H1 (cell line): Measurements from ENCODE around the gene SLC24A5. TPM values are rescaled to one million over a fixed set of nuclear protein-coding genes. Genes with fewer than 3 reads are reported as not detected.

Source experiments
- CTCF ChIA-PET: fragments of 300-600 bp; sonication (Branson Sonifier 250); formaldehyde crosslinking; loops from one replicate; lab custom pipeline; 2021; ENCODE audit not compliant: partially characterized antibody; lab: Charles Lee
- POLR2A ChIA-PET: fragments of 300-600 bp; sonication (Branson Sonifier 250); formaldehyde crosslinking; loops from one replicate; lab custom pipeline; 2021; ENCODE audit warnings: inconsistent platforms; ENCODE audit not compliant: partially characterized antibody; lab: Charles Lee
- DNase-seq, 2 experiments: peaks; one replicate each; pipeline versions ENCODE4 v3.0.0 to v3.0.0-alpha.2; 2010 to 2022; ENCODE audit warnings: low spot score in 2 of 2, low read depth in 1 of 2, mixed read lengths in 1 of 2
- FAIRE-seq: peaks from 2 replicates; lab custom pipeline; 2011; peaks lifted over from hg19 to GRCh38; lab: Jason Lieb, UNC
- H2AFZ ChIP-seq: 2 replicates; pipeline ENCODE4 v1.8.1; 2012; ENCODE audit warnings: low read length, inconsistent platforms
- H2AK5ac ChIP-seq: 2 replicates; pipeline ENCODE4 v1.6.1; 2013; ENCODE audit warnings: low read depth, low read length
- H2BK120ac ChIP-seq: replicated peaks from 2 replicates; pipeline ENCODE3; 2013; ENCODE audit warnings: low read depth, low read length, inconsistent platforms
- H2BK12ac ChIP-seq: 2 replicates; pipeline ENCODE4 v1.6.1; 2013; ENCODE audit warnings: low read depth, low read length
- H2BK15ac ChIP-seq: 2 replicates; pipeline ENCODE4 v1.6.1; 2013; ENCODE audit warnings: low read length
- H2BK20ac ChIP-seq: 2 replicates; pipeline ENCODE4 v1.6.1; 2013; ENCODE audit warnings: low read length
- H2BK5ac ChIP-seq: 2 replicates; pipeline ENCODE4 v1.6.1; 2013; ENCODE audit warnings: low read depth, low read length
- H3K14ac ChIP-seq: 2 replicates; pipeline ENCODE4 v1.6.1; 2013; ENCODE audit warnings: inconsistent platforms; ENCODE audit not compliant: insufficient read length
- H3K18ac ChIP-seq: 2 replicates; pipeline ENCODE4 v1.6.1; 2013; ENCODE audit warnings: low read length; ENCODE audit errors: extremely low read depth
- H3K23ac ChIP-seq: 2 replicates; pipeline ENCODE4 v1.6.1; 2013; ENCODE audit warnings: inconsistent platforms; ENCODE audit not compliant: insufficient read length
- H3K23me2 ChIP-seq: 2 replicates; pipeline ENCODE4 v1.6.1; 2013; ENCODE audit warnings: low read depth, low read length
- H3K27ac ChIP-seq: 2 replicates; pipeline ENCODE4 v1.6.1; 2011; ENCODE audit warnings: low read depth, low read length, inconsistent platforms
- H3K27me3 ChIP-seq, 4 experiments: replicated peaks in 1 of 4; 1 replicate in 1 of 4; 2 replicates in 3 of 4; pipeline versions ENCODE4 v1.6.1 to v1.8.1; 2011 to 2013; ENCODE audit warnings: low read length in 3 of 4, mild to moderate bottlenecking in 3 of 4, inconsistent platforms in 2 of 4, mixed read lengths in 2 of 4, moderate library complexity in 1 of 4; ENCODE audit not compliant: control insufficient read depth in 3 of 4, insufficient read depth in 3 of 4; ENCODE audit errors: extremely low read depth in 1 of 4
- H3K36me3 ChIP-seq, 4 experiments: 2 replicates each; pipeline versions ENCODE4 v1.6.1 to v1.8.1; 2011 to 2013; ENCODE audit warnings: mild to moderate bottlenecking in 4 of 4, low read length in 3 of 4, moderate library complexity in 2 of 4, control low read depth in 1 of 4, inconsistent platforms in 1 of 4; ENCODE audit not compliant: insufficient read depth in 4 of 4, control insufficient read depth in 2 of 4
- H3K4ac ChIP-seq: replicated peaks from 2 replicates; pipeline ENCODE3; 2013; ENCODE audit warnings: low read length, low read depth, mixed read lengths, inconsistent platforms; ENCODE audit not compliant: insufficient read length
- H3K4me1 ChIP-seq, 4 experiments: replicated peaks in 1 of 4; 1 replicate in 1 of 4; 2 replicates in 3 of 4; pipeline versions ENCODE4 v1.6.1 to v1.8.1; 2011 to 2013; ENCODE audit warnings: low read length in 3 of 4, inconsistent platforms in 2 of 4, mixed read lengths in 1 of 4; ENCODE audit not compliant: insufficient read depth in 4 of 4, control insufficient read depth in 3 of 4
- H3K4me2 ChIP-seq, 2 experiments: 2 replicates each; pipeline versions ENCODE4 v1.6.1 to v1.8.1; 2011 to 2013; ENCODE audit warnings: low read depth in 2 of 2, low read length in 2 of 2, control low read depth in 1 of 2, inconsistent platforms in 1 of 2, mild to moderate bottlenecking in 1 of 2; ENCODE audit not compliant: insufficient read depth in 1 of 2
- H3K4me3 ChIP-seq, 4 experiments: fragments of 200-600, 300-600 bp in 1 of 4; sonication (generic), shearing (Covaris generic), sonication (Bioruptor Twin) in 1 of 4; 2 replicates each; pipeline versions ENCODE4 v1.5.1 to v1.8.1; 2011 to 2016; ENCODE audit warnings: low read length in 4 of 4, low read depth in 3 of 4, control low read depth in 2 of 4, inconsistent platforms in 2 of 4, mild to moderate bottlenecking in 2 of 4, mixed read lengths in 1 of 4, moderate library complexity in 1 of 4; ENCODE audit not compliant: insufficient read depth in 2 of 4; ENCODE audit errors: extremely low read depth in 1 of 4
- H3K56ac ChIP-seq: replicated peaks from 2 replicates; pipeline ENCODE3; 2013; ENCODE audit warnings: low read depth, mild to moderate bottlenecking, mixed read lengths, low read length, inconsistent platforms; ENCODE audit not compliant: insufficient read length
- H3K79me1 ChIP-seq: 2 replicates; pipeline ENCODE4 v1.6.1; 2013; ENCODE audit warnings: low read depth, low read length, control low read depth
- H3K79me2 ChIP-seq, 2 experiments: 2 replicates each; pipeline versions ENCODE4 v1.6.1 to v1.8.1; 2012 to 2013; ENCODE audit warnings: low read length in 2 of 2, mild to moderate bottlenecking in 2 of 2, inconsistent platforms in 1 of 2; ENCODE audit not compliant: insufficient read depth in 2 of 2, control insufficient read depth in 1 of 2
- H3K9ac ChIP-seq, 4 experiments: replicated peaks in 1 of 4; 1 replicate in 1 of 4; 2 replicates in 3 of 4; pipeline versions ENCODE4 v1.6.1 to v1.8.1; 2011 to 2013; ENCODE audit warnings: low read depth in 3 of 4, low read length in 3 of 4, control low read depth in 2 of 4, mild to moderate bottlenecking in 2 of 4, moderate library complexity in 2 of 4, inconsistent platforms in 1 of 4; ENCODE audit errors: extremely low read depth in 1 of 4
- H3K9me3 ChIP-seq, 2 experiments: 2 replicates each; pipeline versions ENCODE4 v1.6.1 to v1.8.1; 2012 to 2013; ENCODE audit warnings: mild to moderate bottlenecking in 2 of 2, moderate library complexity in 2 of 2, control low read depth in 1 of 2, inconsistent platforms in 1 of 2, low read depth in 1 of 2, low read length in 1 of 2, mixed read lengths in 1 of 2; ENCODE audit not compliant: insufficient read depth in 2 of 2
- H4K20me1 ChIP-seq, 2 experiments: replicated peaks in 1 of 2; 2 replicates each; pipeline versions ENCODE3 to v1.8.1; 2011 to 2013; ENCODE audit warnings: inconsistent platforms in 2 of 2, low read length in 2 of 2, mild to moderate bottlenecking in 1 of 2; ENCODE audit not compliant: insufficient read depth in 2 of 2, control insufficient read depth in 1 of 2
- H4K5ac ChIP-seq: 2 replicates; pipeline ENCODE4 v1.6.1; 2013; ENCODE audit warnings: low read length, low read depth, mixed read lengths, inconsistent platforms; ENCODE audit not compliant: insufficient read length
- H4K8ac ChIP-seq: 2 replicates; pipeline ENCODE4 v1.8.0; 2013; ENCODE audit warnings: mild to moderate bottlenecking, moderate library complexity, low read length, inconsistent platforms; ENCODE audit not compliant: insufficient read depth; ENCODE audit errors: extremely low read depth
- H4K91ac ChIP-seq: replicated peaks from 2 replicates; pipeline ENCODE3; 2013; ENCODE audit warnings: low read length, mixed read lengths, inconsistent platforms; ENCODE audit not compliant: insufficient read length
- EGR1 ChIP-seq: IDR thresholded peaks from 2 replicates; pipeline ENCODE4 v1.6.1; 2011; ENCODE audit warnings: low read depth, low read length, borderline replicate concordance
- TAF7 ChIP-seq: optimal IDR thresholded peaks from 2 replicates; pipeline ENCODE3; 2011; ENCODE audit warnings: low read depth, mild to moderate bottlenecking, inconsistent platforms, low read length, moderate library complexity, borderline replicate concordance
- WGBS, 2 experiments: shearing (Covaris generic) in 1 of 2; methylation state at CpG; one replicate each; pipeline versions ENCODE4 v1.1.6 to v1.1.7; 2013 to 2015; ENCODE audit warnings: low lambda C conversion rate in 2 of 2, mixed read lengths in 2 of 2, inconsistent platforms in 1 of 2, low coverage in 1 of 2, missing lambda C conversion rate in 1 of 2; ENCODE audit not compliant: insufficient replicate concordance in 2 of 2, insufficient coverage in 1 of 2, insufficient read length in 1 of 2; ENCODE audit errors: extremely low coverage in 1 of 2, missing lambda C conversion rate in 1 of 2; 5-methylcytosine and 5-hydroxymethylcytosine counted together
- polyA plus RNA-seq, 7 experiments: library from polyadenylated mRNA; depleted of rRNA in 3 of 7; stranded (reverse) in 5 of 7; unstranded in 2 of 7; fragments of >200 nt in 5 of 7; fragments of 200-250 nt in 2 of 7; gene quantifications; 1 replicate in 5 of 7; 2 replicates in 1 of 7; 4 replicates in 1 of 7; pipeline versions ENCODE4 v1.2.1 to v1.2.3, GENCODE V29; 2011 to 2013; ENCODE audit warnings: missing spikeins in 2 of 7, mixed read lengths in 2 of 7
- total RNA-seq: library from RNA; stranded (reverse); fragmentation: NEBNext Ultra II Directional; extraction: Animal tissue kit (Norgen Biotek cat#: 25700); gene quantifications from 2 replicates; pipeline ENCODE4 v1.2.1, GENCODE V29; 2021
- TF ChIP-seq, protein P1 (sequence below): IDR thresholded peaks from 2 replicates; pipeline ENCODE4 v1.6.1; 2011; ENCODE audit warnings: low read length, improper control_type of control experiment
- TF ChIP-seq, protein P2 (sequence below): IDR thresholded peaks from 2 replicates; pipeline ENCODE4 v1.6.1; 2012; ENCODE audit warnings: low read length, inconsistent platforms

The SLC24A5 gene
- total and polyA plus RNA-seq, 2 of the 8 experiments (the other 6 are each of a cell fraction or from before 2014, with no cell fraction given), result not detected

DNA sequence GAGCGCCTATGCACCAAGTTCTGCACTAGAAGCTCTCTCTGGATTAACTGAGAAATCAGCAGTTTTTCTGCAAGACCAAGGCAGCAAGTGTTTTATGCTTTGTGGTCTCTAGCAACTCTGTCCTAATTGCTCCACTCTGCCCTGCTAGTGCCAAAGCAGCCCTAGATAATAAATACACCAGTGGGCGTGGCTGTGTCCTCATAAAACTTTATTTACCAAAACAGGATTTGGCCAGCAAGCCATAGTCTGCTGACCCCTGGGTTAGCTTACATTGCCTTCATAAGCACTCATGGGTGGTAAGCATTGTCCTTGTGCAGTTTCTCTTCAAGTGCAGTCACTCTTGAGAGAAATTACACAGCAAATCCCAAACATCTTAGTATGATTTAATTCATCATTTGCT is 30.7 kb upstream of the SLC24A5 start:
- H3K23me2 ChIP-seq, result no peaks in the 10 kb centered on the region
- H2BK15ac ChIP-seq, result no peak overlapping the region
- H2BK5ac ChIP-seq, result no peak overlapping the region
- ChIA-PET CTCF (interaction anchor here (0.8 to 0.9 kb wide), 2 partner anchors 250 to 437 kb away, joined by 3 to 4 read pairs; no protein-coding TSS in a partner anchor), POLR2A (no interaction called here)
- no peak overlapping the region for H3K4ac ChIP-seq
- no peak overlapping the region for H2BK20ac ChIP-seq
- TF ChIP-seq, protein P1, sequence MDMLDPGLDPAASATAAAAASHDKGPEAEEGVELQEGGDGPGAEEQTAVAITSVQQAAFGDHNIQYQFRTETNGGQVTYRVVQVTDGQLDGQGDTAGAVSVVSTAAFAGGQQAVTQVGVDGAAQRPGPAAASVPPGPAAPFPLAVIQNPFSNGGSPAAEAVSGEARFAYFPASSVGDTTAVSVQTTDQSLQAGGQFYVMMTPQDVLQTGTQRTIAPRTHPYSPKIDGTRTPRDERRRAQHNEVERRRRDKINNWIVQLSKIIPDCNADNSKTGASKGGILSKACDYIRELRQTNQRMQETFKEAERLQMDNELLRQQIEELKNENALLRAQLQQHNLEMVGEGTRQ, result no peak
- TF ChIP-seq, protein P2, sequence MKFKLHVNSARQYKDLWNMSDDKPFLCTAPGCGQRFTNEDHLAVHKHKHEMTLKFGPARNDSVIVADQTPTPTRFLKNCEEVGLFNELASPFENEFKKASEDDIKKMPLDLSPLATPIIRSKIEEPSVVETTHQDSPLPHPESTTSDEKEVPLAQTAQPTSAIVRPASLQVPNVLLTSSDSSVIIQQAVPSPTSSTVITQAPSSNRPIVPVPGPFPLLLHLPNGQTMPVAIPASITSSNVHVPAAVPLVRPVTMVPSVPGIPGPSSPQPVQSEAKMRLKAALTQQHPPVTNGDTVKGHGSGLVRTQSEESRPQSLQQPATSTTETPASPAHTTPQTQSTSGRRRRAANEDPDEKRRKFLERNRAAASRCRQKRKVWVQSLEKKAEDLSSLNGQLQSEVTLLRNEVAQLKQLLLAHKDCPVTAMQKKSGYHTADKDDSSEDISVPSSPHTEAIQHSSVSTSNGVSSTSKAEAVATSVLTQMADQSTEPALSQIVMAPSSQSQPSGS, result no peak
- no peak for TF ChIP-seq EGR1
- TF ChIP-seq TAF7, result no peak
- H3K79me1 ChIP-seq, result no peaks in the 10 kb centered on the region
- H3K56ac ChIP-seq, result no peak overlapping the region
- WGBS, 2 experiments, result 76% methylated on average over 2 of the region's 2 CpGs; no CpG with 5 or more reads in 1 of the 2 experiments
- H3K14ac ChIP-seq, result no peak overlapping the region
- no peak overlapping the region for H2AK5ac ChIP-seq
- no peak overlapping the region for H2BK12ac ChIP-seq
- H3K9me3 ChIP-seq, result peaks cover 14 to 15% of the 10 kb centered on the region in 2 experiments; a peak in 3 of 4 replicates
- no peak overlapping the region for H3K23ac ChIP-seq
- no peak overlapping the region for H2BK120ac ChIP-seq
- no peak overlapping the region for H3K4me3 ChIP-seq
- FAIRE-seq (no peak), DNase-seq (no peak)
- no peak overlapping the region for H3K9ac ChIP-seq
- no peak overlapping the region for H2AFZ ChIP-seq
- no peaks in the 10 kb centered on the region for H3K79me2 ChIP-seq
- H4K20me1 ChIP-seq, result no peaks in the 10 kb centered on the region
- no peak overlapping the region for H4K8ac ChIP-seq
- no peak overlapping the region for H3K27ac ChIP-seq
- H3K27me3 ChIP-seq, result no peaks in the 10 kb centered on the region
- H4K5ac ChIP-seq, result no peak overlapping the region
- no peak overlapping the region for H3K4me2 ChIP-seq
- H3K36me3 ChIP-seq, result no peaks in the 10 kb centered on the region
- H4K91ac ChIP-seq, result no peak overlapping the region
- no peak overlapping the region for H3K18ac ChIP-seq
- no peaks in the 10 kb centered on the region for H3K4me1 ChIP-seq
